Measurements from ENCODE around the gene CHGA. TPM values are rescaled to one million over a fixed set of nuclear protein-coding genes. Genes with fewer than 3 reads are reported as not detected.

Gene CHGA
- total and polyA plus RNA-seq, 4 donors, result 0.05 TPM; not detected in 3

GRCh38 chr14:92969871-92970270 lies 46.9 kb downstream of the CHGA start:
- Histone ChIP-seq H3K9ac (ENCODE audit: low read depth in 1 of 2, low read length in 2 of 2) (no peak overlapping the region), H3K4me1 (ENCODE audit: control insufficient read depth in 4 of 4, insufficient read depth in 4 of 4, low read length in 3 of 4) (peaks cover 16 to 35% (median 28%) of the 10 kb centered on the region in 4 donors), H3K4me3 (ENCODE audit: low read depth in 1 of 3, low read length in 3 of 3) (no peak overlapping the region), H3K36me3 (ENCODE audit: control insufficient read depth in 4 of 4, insufficient read depth in 3 of 4, low read depth in 1 of 4, low read length in 3 of 4) (no peaks in the 10 kb centered on the region), H3K27me3 (ENCODE audit: control insufficient read depth in 4 of 4, insufficient read depth in 4 of 4, low read length in 3 of 4) (no peaks in the 10 kb centered on the region), H3K27ac (ENCODE audit: low read depth in 1 of 2, low read length in 2 of 2) (peak overlapping the region; percentile 20 to 25), H3K9me3 (ENCODE audit: control insufficient read depth in 4 of 4, low read length in 3 of 4) (no peaks in the 10 kb centered on the region)
- WGBS, result 44% methylated on average over 12 of the region's 12 CpGs
- DNase-seq (ENCODE audit: low spot score), result no peak
- TF ChIP-seq SP1 (IDR thresholded peaks at IDR 0.05), result peak; percentile 75
- TF ChIP-seq GABPA (IDR thresholded peaks at IDR 0.05 in 1 of 2, conservative IDR thresholded peaks at IDR 0.05 in 1 of 2), result no peak
- TF ChIP-seq EGR1 (IDR thresholded peaks at IDR 0.05; ENCODE audit: low read depth in 2 of 2), result no peak
- TF ChIP-seq MAX (IDR thresholded peaks at IDR 0.05), result peak; percentile 50
- TF ChIP-seq ZBTB33 (IDR thresholded peaks at IDR 0.05), result no peak
- no peak for TF ChIP-seq ATF3 (IDR thresholded peaks at IDR 0.05)
- TF ChIP-seq JUND (IDR thresholded peaks at IDR 0.05), result no peak
- TF ChIP-seq NR2F2 (IDR thresholded peaks at IDR 0.05), result no peak
- TF ChIP-seq RXRA (IDR thresholded peaks at IDR 0.05), result peak; percentile 75 to 92
- TF ChIP-seq REST (IDR thresholded peaks at IDR 0.05), result no peak
- peak in 1 of 2 donors; percentile 49 for TF ChIP-seq RAD21 (IDR thresholded peaks at IDR 0.05)
- no peak for TF ChIP-seq TAF1 (conservative IDR thresholded peaks at IDR 0.05)
- TF ChIP-seq, protein P1, sequence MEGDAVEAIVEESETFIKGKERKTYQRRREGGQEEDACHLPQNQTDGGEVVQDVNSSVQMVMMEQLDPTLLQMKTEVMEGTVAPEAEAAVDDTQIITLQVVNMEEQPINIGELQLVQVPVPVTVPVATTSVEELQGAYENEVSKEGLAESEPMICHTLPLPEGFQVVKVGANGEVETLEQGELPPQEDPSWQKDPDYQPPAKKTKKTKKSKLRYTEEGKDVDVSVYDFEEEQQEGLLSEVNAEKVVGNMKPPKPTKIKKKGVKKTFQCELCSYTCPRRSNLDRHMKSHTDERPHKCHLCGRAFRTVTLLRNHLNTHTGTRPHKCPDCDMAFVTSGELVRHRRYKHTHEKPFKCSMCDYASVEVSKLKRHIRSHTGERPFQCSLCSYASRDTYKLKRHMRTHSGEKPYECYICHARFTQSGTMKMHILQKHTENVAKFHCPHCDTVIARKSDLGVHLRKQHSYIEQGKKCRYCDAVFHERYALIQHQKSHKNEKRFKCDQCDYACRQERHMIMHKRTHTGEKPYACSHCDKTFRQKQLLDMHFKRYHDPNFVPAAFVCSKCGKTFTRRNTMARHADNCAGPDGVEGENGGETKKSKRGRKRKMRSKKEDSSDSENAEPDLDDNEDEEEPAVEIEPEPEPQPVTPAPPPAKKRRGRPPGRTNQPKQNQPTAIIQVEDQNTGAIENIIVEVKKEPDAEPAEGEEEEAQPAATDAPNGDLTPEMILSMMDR (IDR thresholded peaks at IDR 0.05; ENCODE audit: low read depth, low read length, missing input control), result peak; percentile 14
- no peak for TF ChIP-seq HNF4G (IDR thresholded peaks at IDR 0.05)
- TF ChIP-seq FOXA2 (IDR thresholded peaks at IDR 0.05), result no peak
- TF ChIP-seq YY1 (IDR thresholded peaks at IDR 0.05), result peak; percentile 28
- TF ChIP-seq HNF4A (conservative IDR thresholded peaks at IDR 0.05), result peak; percentile 71 to 81
- TF ChIP-seq FOXA1 (IDR thresholded peaks at IDR 0.05), result no peak

Measured in liver (tissue), 9 donors.